B cell (primary cell): ENCODE measurements around the gene FTL. TPM values are rescaled to one million over a fixed set of nuclear protein-coding genes. Genes with fewer than 3 reads are reported as not detected.

Source experiments
- ATAC-seq: fragments of 200-7000 bp; cut with Tn5 transposase; one replicate; pipeline ENCODE4 v1.10.0; 2021; ENCODE audit warnings: low read depth, mild to moderate bottlenecking, moderate number of reproducible peaks, moderate library complexity
- CTCF ChIA-PET: fragments of 350-600 bp; sonication (Branson Sonifier 250); formaldehyde crosslinking; loops from one replicate; lab custom pipeline; 2021; ENCODE audit warnings: antibody characterized with exemption, inconsistent platforms; lab: Charles Lee
- POLR2A ChIA-PET: fragments of 350-600 bp; sonication (Branson Sonifier 250); formaldehyde crosslinking; loops from one replicate; lab custom pipeline; 2021; ENCODE audit warnings: antibody characterized with exemption; lab: Charles Lee
- DNase-seq: peaks from one replicate; pipeline ENCODE4 v3.0.0; 2013
- H2AFZ ChIP-seq: 2 replicates; pipeline ENCODE4 v1.6.1; 2012; ENCODE audit warnings: mild to moderate bottlenecking, low read depth, low read length; ENCODE audit not compliant: insufficient read depth, poor library complexity, severe bottlenecking
- H3K27ac ChIP-seq, 2 donors: 1 replicate in 1 of 2; 2 replicates in 1 of 2; pipeline ENCODE4 v1.5.1; 2012 to 2013; ENCODE audit warnings: low read length in 2 of 2, mild to moderate bottlenecking in 2 of 2, moderate library complexity in 1 of 2
- H3K27me3 ChIP-seq, 4 experiments: fragments of 200-600 bp in 1 of 4; sonication (generic) in 1 of 4; replicated peaks in 1 of 4; 1 replicate in 2 of 4; 2 replicates in 2 of 4; pipeline versions ENCODE4 v1.6.1 to v1.7.0; 2013 to 2016; ENCODE audit warnings: low read length in 3 of 4, mild to moderate bottlenecking in 2 of 4, mixed read lengths in 1 of 4, moderate library complexity in 1 of 4; ENCODE audit not compliant: insufficient read depth in 4 of 4, control insufficient read depth in 3 of 4; ENCODE audit errors: control extremely low read depth in 1 of 4
- H3K36me3 ChIP-seq, 2 experiments: replicated peaks in 1 of 2; 1 replicate in 1 of 2; 2 replicates in 1 of 2; pipeline versions ENCODE4 v1.6.1 to v1.7.1; 2013; ENCODE audit warnings: low read length in 1 of 2; ENCODE audit not compliant: insufficient read depth in 2 of 2, control insufficient read depth in 1 of 2; ENCODE audit errors: control extremely low read depth in 1 of 2, extremely low read depth in 1 of 2
- H3K4me1 ChIP-seq, 2 donors: fragments of 200-600 bp in 1 of 2; sonication (generic) in 1 of 2; 1 replicate in 1 of 2; 2 replicates in 1 of 2; pipeline versions ENCODE4 v1.5.1 to v1.6.1; 2013 to 2017; ENCODE audit warnings: low read length in 2 of 2; ENCODE audit not compliant: control insufficient read depth in 2 of 2, insufficient read depth in 2 of 2
- H3K4me2 ChIP-seq: replicated peaks from 2 replicates; pipeline ENCODE3; 2012; ENCODE audit warnings: mild to moderate bottlenecking, low read depth, low read length; ENCODE audit not compliant: poor library complexity, severe bottlenecking
- H3K4me3 ChIP-seq, 5 experiments: fragments of 200-600 bp in 1 of 5; sonication (generic) in 1 of 5; 1 replicate in 3 of 5; 2 replicates in 2 of 5; pipeline versions ENCODE4 v1.5.1 to v1.7.0; 2011 to 2016; ENCODE audit warnings: low read length in 4 of 5, mild to moderate bottlenecking in 4 of 5, low read depth in 2 of 5, control low read depth in 1 of 5, moderate library complexity in 1 of 5; ENCODE audit not compliant: insufficient read depth in 1 of 5; ENCODE audit errors: control extremely low read depth in 1 of 5, extremely low read depth in 1 of 5
- H3K79me2 ChIP-seq: fragments of 200-600 bp; sonication (generic); one replicate; pipeline ENCODE4 v1.6.0; 2016; ENCODE audit warnings: low read length; ENCODE audit not compliant: control insufficient read depth, insufficient read depth
- H3K9ac ChIP-seq: fragments of 200-600 bp; sonication (generic); 2 replicates; pipeline ENCODE4 v1.6.1; 2017; ENCODE audit warnings: mild to moderate bottlenecking, low read length, moderate library complexity
- H3K9me3 ChIP-seq, 3 donors: one replicate each; pipeline versions ENCODE4 v1.6.1 to v1.7.1; 2013; ENCODE audit warnings: low read length in 2 of 3; ENCODE audit not compliant: control insufficient read depth in 2 of 3, insufficient read depth in 1 of 3; ENCODE audit errors: control extremely low read depth in 1 of 3
- H4K20me1 ChIP-seq: 2 replicates; pipeline ENCODE4 v1.6.0; 2012; ENCODE audit warnings: mild to moderate bottlenecking, low read length; ENCODE audit not compliant: insufficient read depth, control insufficient read depth, poor library complexity, severe bottlenecking
- H3K27ac Mint-ChIP-seq: one replicate; pipeline ENCODE4 v1.8.0; 2021; ENCODE audit warnings: mixed read lengths
- H3K27me3 Mint-ChIP-seq: one replicate; pipeline ENCODE4 v1.8.0; 2021; ENCODE audit warnings: mixed read lengths
- H3K4me1 Mint-ChIP-seq: one replicate; pipeline ENCODE4 v1.8.0; 2021; ENCODE audit warnings: mixed read lengths
- H3K4me3 Mint-ChIP-seq: one replicate; pipeline ENCODE4 v1.8.0; 2021; ENCODE audit warnings: mixed read lengths
- H3K9me3 Mint-ChIP-seq: one replicate; pipeline ENCODE4 v1.8.0; 2022; ENCODE audit warnings: mixed read lengths; ENCODE audit not compliant: insufficient read depth
- CTCF ChIP-seq: fragments of 200-600 bp; IDR thresholded peaks from one replicate; pipeline ENCODE4 v1.8.0; 2022; ENCODE audit warnings: antibody characterized with exemption, mild to moderate bottlenecking
- EZH2 ChIP-seq: IDR thresholded peaks from 2 replicates; pipeline ENCODE4 v1.6.1; 2012; ENCODE audit warnings: borderline replicate concordance, low read depth, mild to moderate bottlenecking, moderate library complexity, low read length; ENCODE audit not compliant: insufficient read depth, poor library complexity, severe bottlenecking
- WGBS: methylation state at CpG from one replicate; pipeline ENCODE4 v1.1.5; 2013; ENCODE audit warnings: missing lambda C conversion rate; ENCODE audit not compliant: insufficient coverage; 5-methylcytosine and 5-hydroxymethylcytosine counted together
- intact Hi-C: fragments of 100-400 bp; cut with micrococcal nuclease; formaldehyde crosslinking; loops from one replicate; pipeline ENCODE4 v1.10.0; 2022
- polyA plus RNA-seq: library from polyadenylated mRNA; depleted of rRNA; stranded (reverse); fragments of >200 nt; gene quantifications from 2 replicates; pipeline ENCODE4 v1.2.3, GENCODE V29; 2012
- total RNA-seq, 2 donors: library from RNA; stranded (reverse); fragments of 120-200 nt in 1 of 2; gene quantifications; 1 replicate in 1 of 2; 2 replicates in 1 of 2; pipeline versions ENCODE4 v1.2.3 to v1.2.4, GENCODE V29; 2013 to 2022

The FTL gene
- total and polyA plus RNA-seq, 2 donors (not counting 1 experiment from before 2014, with no cell fraction given): 832 to 937 TPM

GRCh38 chr19:48975947-48976847 lies 11.1 kb downstream of the FTL start:
- no peaks in the 10 kb centered on the region for H3K9me3 ChIP-seq
- CTCF ChIA-PET: interaction anchor here (0.9 to 1.6 kb wide), 4 partner anchors 9 to 188 kb away, joined by 3 to 6 read pairs (median 4); partner anchors contain the start of gene HSD17B14
- no peaks in the 10 kb centered on the region for H3K79me2 ChIP-seq
- no peak overlapping the region for H3K4me2 ChIP-seq
- H3K4me3 ChIP-seq: no peak overlapping the region
- H3K4me3 Mint-ChIP-seq: no peak overlapping the region
- H3K27ac ChIP-seq: no peak overlapping the region
- intact Hi-C loops: no loop called here
- no peak overlapping the region for H3K9ac ChIP-seq
- WGBS: 83% methylated on average over 3 of the region's 13 CpGs
- no peak for TF ChIP-seq EZH2
- TF ChIP-seq CTCF: no peak
- POLR2A ChIA-PET: interaction anchor here (1.3 kb wide), 1 partner anchor 9 kb away, joined by 13 read pairs; no protein-coding TSS in a partner anchor
- no peaks in the 10 kb centered on the region for H3K27me3 ChIP-seq
- peaks cover 4% of the 10 kb centered on the region for H3K4me1 Mint-ChIP-seq
- H2AFZ ChIP-seq: no peak overlapping the region
- peak; percentile 62 for DNase-seq
- peaks cover 0 to under 1% of the 10 kb centered on the region in 2 donors for H3K4me1 ChIP-seq
- H4K20me1 ChIP-seq: no peaks in the 10 kb centered on the region
- peaks cover 3 to 14% of the 10 kb centered on the region in 2 experiments for H3K36me3 ChIP-seq
- no peaks in the 10 kb centered on the region for H3K27me3 Mint-ChIP-seq
- no peaks in the 10 kb centered on the region for H3K9me3 Mint-ChIP-seq
- peak; percentile 66 for ATAC-seq
- peak overlapping the region; percentile 32 for H3K27ac Mint-ChIP-seq

GRCh38 chr19:48977061-48977460 lies 12.0 kb downstream of the FTL start:
- no peak overlapping the region for H3K4me3 ChIP-seq
- no peaks in the 10 kb centered on the region for H3K4me1 ChIP-seq
- H3K27ac ChIP-seq: no peak overlapping the region
- H3K4me2 ChIP-seq: no peak overlapping the region
- DNase-seq: no peak
- H3K9ac ChIP-seq: no peak overlapping the region
- no peaks in the 10 kb centered on the region for H3K9me3 ChIP-seq
- Mint-ChIP-seq H3K27ac (no peak overlapping the region), H3K4me3 (no peak overlapping the region), H3K27me3 (no peaks in the 10 kb centered on the region), H3K9me3 (no peaks in the 10 kb centered on the region), H3K4me1 (peaks cover 4% of the 10 kb centered on the region)
- no peak for ATAC-seq
- no peaks in the 10 kb centered on the region for H3K27me3 ChIP-seq
- no peaks in the 10 kb centered on the region for H4K20me1 ChIP-seq
- intact Hi-C loops: no loop called here
- ChIA-PET CTCF (interaction anchor here (0.9 to 1.6 kb wide), 5 partner anchors 10 to 189 kb away, joined by 4 to 6 read pairs (median 5); partner anchors contain the start of gene HSD17B14), POLR2A (interaction anchor here (1.3 kb wide), 1 partner anchor 10 kb away, joined by 13 read pairs; no protein-coding TSS in a partner anchor)
- TF ChIP-seq CTCF (no peak), EZH2 (no peak)
- H3K79me2 ChIP-seq: no peaks in the 10 kb centered on the region
- WGBS: no CpG with 5 or more reads among the region's 2 CpGs
- peaks cover 3 to 17% of the 10 kb centered on the region in 2 experiments for H3K36me3 ChIP-seq
- no peak overlapping the region for H2AFZ ChIP-seq
